Ishikawa (cell line): Measurements from ENCODE around the gene ZCCHC18.

Experiments used
- CEBPB ChIP-seq: IDR thresholded peaks from 2 replicates; pipeline ENCODE4 v1.6.1; 2012
- CREB1 ChIP-seq: IDR thresholded peaks from 2 replicates; pipeline ENCODE4 v1.6.1; 2012; ENCODE audit warnings: low read depth
- EGR1 ChIP-seq: IDR thresholded peaks from 2 replicates; pipeline ENCODE4 v1.6.1; 2012
- EP300 ChIP-seq: IDR thresholded peaks from 2 replicates; pipeline ENCODE4 v1.6.1; 2012; ENCODE audit warnings: borderline replicate concordance
- FOXM1 ChIP-seq: IDR thresholded peaks from 2 replicates; pipeline ENCODE4 v1.6.1; 2012; ENCODE audit warnings: low read depth, borderline replicate concordance
- MAX ChIP-seq: IDR thresholded peaks from 2 replicates; pipeline ENCODE4 v1.6.1; 2012
- NFIC ChIP-seq: IDR thresholded peaks from 2 replicates; pipeline ENCODE4 v1.6.1; 2012
- RAD21 ChIP-seq: IDR thresholded peaks from 2 replicates; pipeline ENCODE4 v1.6.1; 2012; ENCODE audit warnings: low read depth
- REST ChIP-seq: IDR thresholded peaks from 2 replicates; pipeline ENCODE4 v1.6.1; 2012; ENCODE audit warnings: low read depth, mild to moderate bottlenecking
- TAF1 ChIP-seq: IDR thresholded peaks from 2 replicates; pipeline ENCODE4 v1.6.1; 2012; ENCODE audit warnings: low read depth, mild to moderate bottlenecking
- TCF12 ChIP-seq: IDR thresholded peaks from 2 replicates; pipeline ENCODE4 v1.6.1; 2012; ENCODE audit warnings: low read depth
- TEAD4 ChIP-seq: IDR thresholded peaks from 2 replicates; pipeline ENCODE4 v1.6.1; 2012
- USF1 ChIP-seq: IDR thresholded peaks from 2 replicates; pipeline ENCODE4 v1.6.1; 2012
- YY1 ChIP-seq: IDR thresholded peaks from 2 replicates; pipeline ENCODE4 v1.6.1; 2012; ENCODE audit warnings: low read depth
- ZBTB7A ChIP-seq: IDR thresholded peaks from 2 replicates; pipeline ENCODE4 v1.6.1; 2012; ENCODE audit warnings: low read depth

ZCCHC18 gene

GRCh38 chrX:104085919-104086318 lies 26.4 kb upstream of the ZCCHC18 start:
- TF ChIP-seq EP300, result no peak

- TF ChIP-seq TAF1 (no peak), RAD21 (peak; percentile 59)
Measured at GRCh38 chrX:104098151-104098808, 14.0 kb upstream of the ZCCHC18 start.

GRCh38 chrX:104098919-104099318 lies 13.4 kb upstream of the ZCCHC18 start:
- TF ChIP-seq REST (no peak), EGR1 (no peak)

- TF ChIP-seq EGR1, result no peak
- TF ChIP-seq ZBTB7A, result no peak
- no peak for TF ChIP-seq CREB1
- TF ChIP-seq TEAD4, result no peak
- TF ChIP-seq YY1, result no peak
- no peak for TF ChIP-seq NFIC
- no peak for TF ChIP-seq FOXM1
- TF ChIP-seq RAD21, result no peak
- no peak for TF ChIP-seq CEBPB
- TF ChIP-seq MAX, result no peak
- no peak for TF ChIP-seq TAF1
- no peak for TF ChIP-seq USF1
- TF ChIP-seq TCF12, result no peak
- no peak for TF ChIP-seq REST
- no peak for TF ChIP-seq EP300
Measured at GRCh38 chrX:104104676-104105075, 7.6 kb upstream of the ZCCHC18 start.

- TF ChIP-seq REST, result no peak
- no peak for TF ChIP-seq MAX
Measured at GRCh38 chrX:104105330-104106262, 6.7 kb upstream of the ZCCHC18 start.

GRCh38 chrX:104108955-104109354 lies 3.4 kb upstream of the ZCCHC18 start:
- TF ChIP-seq TAF1 (no peak), ZBTB7A (no peak), TEAD4 (no peak), CEBPB (no peak), REST (no peak), MAX (no peak), NFIC (no peak), FOXM1 (no peak), EGR1 (no peak), RAD21 (no peak), EP300 (no peak), YY1 (no peak), TCF12 (no peak), CREB1 (no peak), USF1 (no peak)
